GM19324 (cell line): Measurements from ENCODE around the gene SF3A1.
"Not testable (repeated sequence)": the region's sequence is repeated elsewhere in the genome, so short reads cannot be mapped to it uniquely, and the experiment has no call there.

Experiments used
- ATAC-seq: cut with Tn5 transposase; IDR thresholded peaks from one replicate; pipeline ENCODE4 v1.9.1; 2021; ENCODE audit warnings: mild to moderate bottlenecking, moderate library complexity; ENCODE audit not compliant: unreplicated experiment, low FRiP score

SF3A1 gene

DNA sequence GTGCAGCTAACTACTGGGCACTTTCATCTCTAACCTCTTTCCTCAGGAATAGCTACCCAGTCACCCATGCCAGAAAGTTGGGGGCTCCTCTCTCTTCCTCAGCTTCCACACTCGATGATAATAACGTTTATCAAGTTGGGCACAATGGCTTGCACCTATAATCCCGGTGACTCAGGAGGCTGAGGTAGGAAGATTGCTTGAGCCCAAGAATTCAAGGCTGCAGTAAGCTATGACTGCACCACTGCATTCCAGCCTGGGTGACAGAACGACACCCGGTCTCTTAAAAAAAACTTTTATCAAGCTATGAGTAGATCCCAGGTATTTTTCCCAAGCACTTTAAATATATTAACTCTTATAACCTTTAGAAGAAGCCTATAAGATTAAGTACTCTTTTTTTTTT is 2.0 kb downstream of the SF3A1 start:
- no peak for ATAC-seq

DNA sequence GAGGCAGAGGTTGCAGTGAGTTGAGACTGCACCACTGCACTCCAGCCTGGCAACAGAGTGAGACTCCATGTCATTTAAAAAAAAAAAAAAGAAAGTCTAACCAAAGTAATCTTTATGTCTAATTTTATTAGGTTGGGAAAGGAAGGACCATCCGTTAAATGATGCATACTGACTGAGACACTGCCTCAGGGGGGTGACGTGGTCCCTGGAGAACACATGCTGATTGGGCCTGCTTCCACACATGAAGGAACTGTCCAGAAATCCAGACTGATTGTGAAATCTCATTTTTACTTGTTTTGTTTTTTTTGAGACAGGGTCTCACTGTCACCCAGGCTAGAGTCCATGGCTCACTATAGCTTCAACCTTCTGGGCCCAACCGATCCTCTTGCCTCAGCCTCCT is 5.5 kb downstream of the SF3A1 start:
- no peak for ATAC-seq

DNA sequence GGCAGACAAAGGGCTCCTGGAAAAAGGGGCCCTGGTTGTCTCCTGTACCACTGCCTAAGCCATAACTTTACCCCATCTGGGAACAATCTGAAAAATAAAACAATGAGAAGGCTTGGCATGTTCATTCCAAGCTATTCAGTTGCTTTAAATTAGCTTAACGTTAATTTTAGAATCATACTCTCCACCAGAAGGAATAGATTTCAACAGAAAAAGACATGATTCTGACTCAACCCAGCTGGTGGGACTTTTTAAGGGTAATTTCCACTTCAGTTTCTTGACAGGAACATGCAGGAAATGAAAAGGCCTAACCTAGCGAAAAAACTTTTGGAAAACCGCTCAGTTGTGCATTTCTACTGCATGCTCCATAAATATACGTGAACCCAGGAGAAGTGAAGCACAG is 7.9 kb downstream of the SF3A1 start:
- no peak for ATAC-seq

DNA sequence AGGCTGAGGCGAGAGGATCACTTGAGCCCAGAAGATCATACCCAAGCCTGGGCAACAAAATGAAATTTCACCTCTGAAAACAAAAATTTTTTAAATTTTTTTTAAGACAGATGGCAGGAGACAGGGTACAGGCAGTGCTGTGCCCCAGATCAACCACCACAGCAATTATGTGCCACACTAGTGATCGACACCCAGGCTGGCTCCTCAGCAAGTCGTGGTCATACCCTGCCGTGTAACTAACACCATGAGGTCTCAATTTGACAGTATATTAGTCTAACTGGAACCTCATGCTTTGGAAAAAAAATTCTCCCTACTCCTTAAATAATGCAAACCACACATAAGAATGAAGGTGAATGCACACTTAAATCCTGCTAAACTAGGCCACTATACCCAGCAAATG is 8.3 kb downstream of the SF3A1 start:
- no peak for ATAC-seq

DNA sequence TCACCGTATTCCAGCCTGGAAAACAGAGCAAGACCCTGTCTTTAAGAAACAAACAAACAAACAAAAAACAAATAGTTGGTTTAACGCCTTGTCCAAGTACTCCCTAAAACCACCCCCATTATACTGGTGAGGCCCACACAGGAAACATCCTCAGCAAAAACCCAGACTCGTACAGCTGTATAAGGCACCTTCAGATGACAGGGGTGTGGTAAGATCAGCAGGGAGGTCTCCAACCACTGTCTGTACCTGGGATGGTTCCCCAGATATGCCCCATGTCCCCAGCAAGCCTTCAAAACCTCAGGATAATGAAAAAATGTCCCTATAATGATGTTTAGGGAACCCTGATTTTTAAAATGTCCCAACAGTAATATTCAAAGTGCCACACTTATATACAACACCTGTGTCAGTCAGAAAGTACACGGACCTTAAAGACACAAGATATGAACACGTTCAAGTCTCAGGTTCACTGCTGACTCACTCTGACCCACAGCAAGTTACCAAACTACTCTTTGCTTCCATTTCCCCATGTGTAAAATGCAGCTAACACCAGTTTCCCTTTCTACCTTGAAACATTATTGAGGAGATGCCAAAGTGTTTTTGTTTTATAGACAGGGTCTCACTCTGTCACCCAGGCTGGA is 9.3 kb downstream of the SF3A1 start:
- no peak for ATAC-seq

DNA sequence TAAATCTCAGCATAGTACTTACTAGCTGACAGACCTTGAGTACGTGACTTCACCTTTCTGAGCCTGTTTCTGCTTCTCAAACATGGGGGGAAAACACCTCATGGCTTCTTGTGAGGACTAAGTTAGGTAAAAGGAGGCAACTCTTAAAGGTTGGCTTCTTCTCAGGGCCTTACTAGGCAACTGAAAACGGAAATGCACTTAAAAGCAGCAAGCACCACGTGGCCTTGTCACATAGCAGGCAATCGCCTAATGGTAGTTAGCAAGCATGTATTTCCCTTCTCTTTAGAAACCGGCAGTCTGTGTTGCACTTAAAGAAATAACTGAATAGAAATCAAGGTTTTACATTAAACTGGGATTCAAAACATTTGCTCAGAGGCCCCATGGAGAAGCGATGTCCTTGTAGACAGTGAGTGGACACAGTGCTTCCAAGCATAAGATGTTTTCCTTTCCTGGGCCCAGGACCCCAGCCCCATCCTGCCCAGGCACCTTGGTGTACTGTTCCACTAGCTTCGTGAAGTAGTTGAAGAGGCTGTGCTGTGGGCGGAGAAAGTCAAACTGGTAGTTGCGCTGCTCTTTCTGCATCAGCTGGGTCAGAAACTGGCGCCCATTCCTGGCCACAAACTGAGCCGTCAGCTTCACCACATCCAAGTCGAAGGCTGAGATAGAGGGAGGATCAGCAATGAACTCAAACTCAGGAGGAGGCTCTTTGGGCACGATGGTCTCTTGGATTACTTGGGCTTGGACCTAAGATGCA is 12.1 kb downstream of the SF3A1 start:
- no peak for ATAC-seq

DNA sequence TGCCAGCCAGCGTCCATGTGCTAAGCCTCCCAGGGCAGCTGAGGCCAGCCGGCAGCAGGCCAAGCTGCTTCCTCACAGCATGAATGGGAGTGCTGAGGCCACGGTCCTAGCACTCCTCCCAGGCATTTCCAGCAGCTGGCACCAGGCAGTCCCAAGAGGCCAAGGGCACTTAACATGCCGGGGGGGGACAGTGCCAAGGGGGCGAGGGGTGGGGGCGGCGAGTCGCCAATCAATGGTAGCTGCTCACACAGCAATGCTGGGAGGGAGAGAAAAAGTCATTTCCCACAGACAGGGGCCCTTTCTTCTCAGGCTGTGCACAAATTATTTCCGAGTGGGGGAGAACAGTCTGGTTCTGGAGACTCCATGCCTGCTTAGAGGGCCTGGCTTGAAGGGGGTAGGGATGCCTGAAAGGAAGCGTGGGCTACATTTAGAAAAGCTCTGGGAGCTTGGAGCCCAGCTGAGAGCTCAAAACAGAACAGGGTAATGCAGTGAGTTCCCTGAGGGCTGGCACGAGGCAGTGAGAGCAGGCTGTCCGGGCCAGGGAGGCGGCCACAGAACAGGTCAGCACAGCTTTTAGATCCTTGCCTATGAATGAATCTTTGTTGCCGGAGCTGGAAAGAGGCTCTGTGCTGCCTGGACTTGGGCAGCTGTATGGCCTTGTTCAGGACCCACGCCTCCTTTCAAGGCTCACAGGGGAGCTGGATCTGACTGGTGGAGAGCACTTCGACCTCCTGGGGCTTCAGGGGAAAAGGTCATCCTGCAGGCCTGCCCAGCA is 15.6 kb downstream of the SF3A1 start:
- ATAC-seq = no peak

DNA sequence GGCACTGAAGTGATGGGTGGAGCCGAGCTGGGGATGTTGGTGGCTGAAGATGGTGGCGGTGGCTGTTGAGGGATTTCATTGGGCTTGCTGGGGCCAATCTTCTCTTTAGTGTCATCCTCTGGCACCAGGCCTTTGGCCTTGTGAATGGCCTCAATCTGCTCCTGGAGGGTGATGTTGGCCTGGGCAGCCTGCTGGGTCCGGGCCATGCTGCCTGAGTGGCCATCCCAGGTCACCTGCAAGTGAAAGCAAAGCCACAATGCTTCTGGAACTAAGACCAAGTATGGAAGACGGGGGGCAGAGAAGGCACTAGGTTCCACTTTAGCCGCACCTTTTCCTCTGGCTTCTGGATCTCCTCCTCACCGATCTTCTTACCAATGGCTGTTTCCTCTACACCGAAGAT is 17.9 kb downstream of the SF3A1 start:
- ATAC-seq = no peak

DNA sequence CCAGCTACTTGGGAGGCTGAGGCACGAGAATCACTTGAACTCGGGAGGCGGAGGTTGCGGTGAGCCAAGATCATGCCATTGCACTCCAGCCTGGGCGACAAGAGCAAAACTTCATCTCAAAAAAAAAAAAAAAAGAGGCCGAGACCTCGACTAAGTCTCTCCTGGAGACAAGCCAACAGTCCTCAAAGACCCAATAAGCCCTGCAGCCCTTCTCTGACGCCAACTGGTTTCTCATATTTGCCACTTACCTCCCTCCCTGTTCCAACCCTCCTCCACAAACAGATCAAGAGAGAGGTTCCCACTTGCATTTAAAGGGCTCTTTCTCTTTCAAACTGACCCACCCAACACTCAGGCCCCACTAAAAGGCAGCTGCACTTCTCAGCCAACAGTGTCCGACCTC is 18.4 kb downstream of the SF3A1 start:
- ATAC-seq = not testable (repeated sequence)

DNA sequence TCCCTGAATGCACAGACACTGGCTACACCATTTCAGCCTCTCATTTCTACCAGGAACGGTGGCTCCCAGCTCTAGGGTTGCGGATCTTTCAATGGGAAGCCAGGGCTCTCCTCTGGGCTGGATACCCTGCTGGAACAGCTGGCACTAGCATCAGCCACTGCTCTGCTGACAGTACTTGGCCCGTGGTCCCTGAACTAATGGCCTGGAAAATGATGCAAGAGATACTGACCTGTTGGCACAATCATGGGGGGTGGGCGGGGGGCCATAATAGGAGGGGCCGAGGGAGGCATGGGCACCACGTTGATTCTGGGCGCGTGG is 19.3 kb downstream of the SF3A1 start:
- no peak for ATAC-seq

DNA sequence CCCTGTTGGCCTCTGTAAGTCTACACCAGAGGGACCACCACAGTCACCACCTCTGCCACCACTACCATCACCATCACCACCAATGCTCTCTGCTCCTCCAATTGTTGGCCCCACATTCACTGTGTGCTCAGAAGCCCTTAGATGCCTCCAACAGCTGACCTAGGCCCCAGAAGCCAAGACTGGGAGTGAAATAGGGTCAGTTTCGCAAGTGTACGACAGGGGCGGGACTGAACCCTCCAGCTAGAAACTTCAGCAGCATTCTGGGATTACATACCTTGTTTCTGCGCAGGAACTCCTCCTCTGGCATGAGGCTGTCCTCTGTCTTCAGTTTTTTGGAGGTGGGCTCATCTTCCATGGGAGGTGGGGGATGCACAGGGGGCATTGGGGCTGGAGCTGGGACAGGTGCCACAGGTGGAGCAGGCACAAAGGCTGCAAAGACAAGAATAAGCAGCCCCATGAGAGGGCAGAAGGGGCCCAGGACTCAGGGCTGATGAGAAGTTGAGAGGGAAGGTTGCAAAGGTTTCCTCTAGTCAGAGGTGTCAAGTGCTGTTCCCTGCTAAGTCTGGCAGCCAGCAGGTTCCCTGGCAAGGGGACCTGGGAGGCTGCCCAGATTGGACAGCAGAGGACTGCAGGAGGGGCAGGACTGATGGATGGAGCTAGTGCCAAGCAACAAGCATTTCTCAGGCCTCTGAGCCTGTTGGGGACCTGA is 19.8 kb downstream of the SF3A1 start:
- no peak for ATAC-seq

DNA sequence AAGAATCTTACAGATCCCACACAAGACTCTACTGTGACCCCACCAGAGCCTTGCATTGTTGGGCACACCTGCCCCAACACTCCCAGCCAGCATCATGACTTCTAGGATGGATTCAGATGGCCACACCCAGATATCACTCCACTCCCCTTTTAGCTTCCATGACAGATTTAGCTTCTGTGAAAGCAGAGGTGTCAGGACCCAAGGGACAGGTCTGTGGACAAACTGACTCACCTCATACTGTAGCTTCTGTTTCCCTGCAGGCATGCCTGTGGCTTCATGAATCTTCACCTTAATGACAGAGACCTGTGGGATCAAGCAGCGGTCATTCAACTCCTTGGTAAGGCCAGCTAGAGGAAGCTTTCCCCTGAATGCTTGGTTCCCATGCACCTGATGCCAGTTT is 21.5 kb downstream of the SF3A1 start:
- no peak for ATAC-seq

DNA sequence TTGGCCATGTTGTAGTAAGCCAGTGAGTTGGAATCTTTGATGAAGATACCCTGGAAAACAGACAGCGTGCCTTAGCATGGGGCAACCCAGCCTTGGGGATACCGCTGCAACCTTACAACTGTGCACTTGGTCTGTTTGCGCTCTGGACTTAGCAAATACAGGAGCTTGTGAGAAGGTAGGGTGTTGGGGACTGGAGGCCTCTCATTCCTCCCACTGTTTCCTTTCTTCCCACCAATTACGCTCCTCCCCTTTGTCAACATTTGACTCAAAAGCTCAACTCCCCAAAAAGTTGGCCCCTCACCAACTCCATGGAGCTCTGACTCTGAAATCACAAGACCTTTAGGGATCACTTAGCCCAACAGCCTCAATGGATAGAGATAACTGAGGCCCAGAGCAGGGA is 22.0 kb downstream of the SF3A1 start:
- ATAC-seq = no peak

DNA sequence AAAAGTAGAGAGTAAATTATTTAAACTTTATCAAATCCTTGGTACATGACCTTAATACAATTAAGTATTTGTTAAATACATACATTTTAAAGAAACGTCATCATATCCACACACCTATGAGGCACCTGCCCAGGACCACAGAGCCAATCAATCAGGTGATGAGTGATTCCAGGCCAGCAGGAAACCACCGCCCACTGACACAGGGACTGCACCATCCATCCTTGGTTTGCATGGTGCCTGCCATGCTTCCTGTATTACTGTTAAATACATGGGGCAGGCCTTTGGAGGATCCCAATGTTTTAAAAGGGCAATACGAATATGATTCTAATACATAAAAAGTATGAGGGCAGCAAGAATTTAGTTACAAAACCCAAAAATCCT is 23.0 kb downstream of the SF3A1 start:
- ATAC-seq = no peak

DNA sequence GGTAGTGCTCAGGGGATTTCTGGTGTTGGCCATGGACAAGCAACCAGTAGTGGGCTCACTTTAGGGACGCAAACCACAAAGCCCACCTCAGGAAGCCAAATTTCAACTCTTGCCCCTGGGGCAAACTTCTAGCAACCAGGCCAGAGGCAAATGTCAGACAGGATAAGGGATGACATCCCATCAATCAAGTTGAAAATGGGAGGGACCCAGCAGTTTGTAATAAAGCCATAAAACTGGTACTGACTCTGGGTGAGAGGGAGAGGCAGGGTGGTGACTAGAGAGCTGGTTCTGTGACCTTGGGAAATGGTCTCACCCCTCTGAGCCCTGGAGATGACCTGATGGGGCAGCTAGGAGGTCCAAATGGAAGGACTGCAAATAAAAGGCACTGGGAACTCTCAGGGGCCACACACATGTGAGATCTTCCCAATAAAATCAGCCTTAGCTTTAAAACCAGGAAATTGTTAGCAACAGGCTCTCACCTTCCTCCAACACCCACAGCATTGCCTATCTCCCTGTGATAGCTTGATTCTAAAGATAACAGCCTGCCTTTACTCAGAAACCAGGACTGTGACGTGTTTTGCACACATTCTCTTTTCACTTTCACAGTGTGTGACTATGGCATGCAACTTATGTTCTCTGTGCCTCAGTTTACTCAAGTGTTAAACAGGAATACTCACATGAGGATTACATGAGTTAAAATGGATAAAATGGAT is 23.5 kb downstream of the SF3A1 start:
- ATAC-seq = no peak

DNA sequence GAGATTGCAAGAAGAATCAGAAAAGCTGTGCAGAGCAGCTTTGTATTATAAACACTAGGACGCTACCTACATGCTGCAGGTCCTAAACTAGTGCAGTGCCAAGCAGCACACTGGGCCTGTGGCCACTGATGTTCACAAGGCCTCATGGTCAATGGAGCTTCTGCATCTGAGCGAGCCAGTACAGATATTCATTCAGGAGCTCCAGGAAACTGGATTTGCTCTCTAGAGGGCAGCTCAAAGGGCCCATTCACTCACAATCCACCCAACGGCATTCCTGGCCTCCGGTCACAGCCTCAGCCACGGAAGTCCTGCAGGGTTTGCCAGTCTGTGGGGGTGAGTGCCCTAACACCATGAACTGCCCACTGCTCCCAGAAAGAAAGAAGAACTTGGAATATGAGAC is 24.1 kb downstream of the SF3A1 start:
- ATAC-seq = no peak

DNA sequence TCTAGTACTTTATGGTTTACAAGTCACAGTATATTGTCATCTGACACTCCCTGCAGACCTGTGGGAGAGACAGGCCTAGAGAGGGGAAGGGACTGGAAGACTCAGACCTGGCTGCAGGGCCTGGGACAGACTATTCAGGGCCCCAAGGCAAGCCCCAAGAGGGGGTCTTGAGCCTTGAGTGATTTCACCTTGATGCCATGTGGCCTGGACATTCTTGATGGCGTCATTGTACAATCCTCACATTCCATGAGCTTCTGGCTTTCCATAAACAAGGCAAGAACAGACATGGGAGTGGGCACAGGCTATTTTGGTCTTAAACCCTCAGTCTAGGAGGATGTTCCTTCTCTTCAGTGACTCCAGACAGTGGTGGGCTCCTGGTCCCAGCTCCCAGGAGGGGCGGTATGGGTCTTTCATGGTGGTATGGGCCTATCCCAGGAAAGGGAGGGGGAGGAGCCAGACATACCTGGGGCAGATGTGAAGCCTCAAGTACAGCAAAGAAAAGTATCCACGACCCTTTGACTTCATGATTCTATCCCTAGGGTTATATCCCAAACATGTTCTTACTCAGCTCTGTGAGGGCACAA is 28.1 kb downstream of the SF3A1 start:
- ATAC-seq = no peak

DNA sequence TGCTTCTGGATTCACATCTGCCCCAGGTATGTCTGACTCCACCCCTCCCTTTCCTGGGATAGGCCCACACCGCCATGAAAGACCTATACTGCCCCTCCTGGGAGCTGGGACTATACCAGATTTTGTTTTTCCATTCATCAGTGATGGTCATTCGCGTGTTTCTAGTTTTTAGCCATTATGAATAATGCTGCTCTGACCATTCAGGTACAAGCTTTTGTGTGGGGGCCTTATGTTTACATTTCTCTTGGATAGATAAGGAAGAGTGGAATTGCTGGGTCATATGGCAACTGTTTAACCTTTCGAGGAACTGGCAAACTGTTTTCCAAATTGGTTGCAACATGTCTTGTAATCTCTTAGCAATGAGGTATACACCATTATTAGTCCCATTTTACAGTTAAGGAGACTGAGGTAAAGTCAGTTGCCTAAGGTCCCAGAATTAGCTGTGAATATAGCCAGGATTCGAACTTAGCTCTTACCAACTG is 28.8 kb downstream of the SF3A1 start:
- ATAC-seq = no peak

DNA sequence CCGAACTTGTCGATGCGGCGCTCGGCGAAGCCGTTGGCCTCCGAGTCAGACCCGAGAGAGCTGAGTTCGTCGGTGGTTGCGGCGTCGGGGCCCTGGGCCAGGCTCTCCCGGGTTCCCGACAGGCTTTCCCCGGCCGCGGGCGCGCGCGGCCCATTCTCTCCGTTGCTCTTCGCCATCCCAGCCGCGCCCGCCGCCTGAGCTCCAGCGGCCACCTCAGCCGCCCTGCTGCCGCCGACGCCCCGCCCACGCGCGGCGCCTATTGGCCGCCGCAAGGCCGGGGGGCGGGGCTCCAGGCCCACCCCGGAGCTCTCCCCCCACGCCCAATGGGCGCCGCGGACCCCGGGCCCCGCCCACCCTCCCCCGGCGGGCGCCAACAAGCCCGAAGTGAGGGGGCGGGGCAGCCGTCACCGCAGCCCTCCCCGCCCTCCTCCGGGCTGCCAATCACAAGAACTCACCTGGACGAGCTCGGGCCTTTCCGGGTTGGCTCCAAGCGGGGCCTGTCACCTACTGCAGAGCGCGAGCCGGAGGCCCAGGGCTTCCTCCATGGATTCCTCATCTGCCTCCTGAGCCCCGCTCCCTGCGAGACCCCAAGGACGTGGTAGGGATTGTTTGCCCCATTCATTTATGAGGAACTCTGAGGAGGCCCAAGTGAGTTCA is 29.9 kb downstream of the SF3A1 start, which contains the start of gene TBC1D10A:
TBC1D10A (minus strand) TSS at position 236 of the 657 bp plus-strand sequence; CDS start at position 176, 60 bp downstream.
- ATAC-seq = peak; percentile 93
